Muscle layer of colon (tissue), 2 donors: ENCODE results near the gene GEMIN5.
A peak's percentile ranks its signal among the peaks of the same experiment; 100 is the strongest.

Experiments used
- H3K27ac ChIP-seq: one replicate; pipeline ENCODE4 v1.7.0; 2013; ENCODE audit warnings: low read depth, mild to moderate bottlenecking, low read length, moderate library complexity
- H3K27me3 ChIP-seq, 2 donors: one replicate each; pipeline ENCODE4 v1.7.0; 2013; ENCODE audit warnings: low read length in 2 of 2, mild to moderate bottlenecking in 2 of 2; ENCODE audit not compliant: insufficient read depth in 2 of 2, control insufficient read depth in 1 of 2
- H3K36me3 ChIP-seq: one replicate; pipeline ENCODE4 v1.7.0; 2013; ENCODE audit warnings: mild to moderate bottlenecking, low read length; ENCODE audit not compliant: insufficient read depth
- H3K4me1 ChIP-seq: one replicate; pipeline ENCODE4 v1.7.0; 2013; ENCODE audit warnings: mild to moderate bottlenecking, low read length; ENCODE audit not compliant: insufficient read depth
- H3K4me3 ChIP-seq, 2 donors: one replicate each; pipeline ENCODE4 v1.7.0; 2013; ENCODE audit warnings: low read length in 2 of 2, low read depth in 1 of 2, mild to moderate bottlenecking in 1 of 2, moderate library complexity in 1 of 2
- H3K9ac ChIP-seq: one replicate; pipeline ENCODE4 v1.7.0; 2013; ENCODE audit warnings: low read length
- H3K9me3 ChIP-seq: one replicate; pipeline ENCODE4 v1.7.0; 2013; ENCODE audit warnings: mild to moderate bottlenecking, low read length
- donor health status: abdominal sarcoma.
- donor health status: Adenocarcinoma of cecum.

Gene GEMIN5

DNA sequence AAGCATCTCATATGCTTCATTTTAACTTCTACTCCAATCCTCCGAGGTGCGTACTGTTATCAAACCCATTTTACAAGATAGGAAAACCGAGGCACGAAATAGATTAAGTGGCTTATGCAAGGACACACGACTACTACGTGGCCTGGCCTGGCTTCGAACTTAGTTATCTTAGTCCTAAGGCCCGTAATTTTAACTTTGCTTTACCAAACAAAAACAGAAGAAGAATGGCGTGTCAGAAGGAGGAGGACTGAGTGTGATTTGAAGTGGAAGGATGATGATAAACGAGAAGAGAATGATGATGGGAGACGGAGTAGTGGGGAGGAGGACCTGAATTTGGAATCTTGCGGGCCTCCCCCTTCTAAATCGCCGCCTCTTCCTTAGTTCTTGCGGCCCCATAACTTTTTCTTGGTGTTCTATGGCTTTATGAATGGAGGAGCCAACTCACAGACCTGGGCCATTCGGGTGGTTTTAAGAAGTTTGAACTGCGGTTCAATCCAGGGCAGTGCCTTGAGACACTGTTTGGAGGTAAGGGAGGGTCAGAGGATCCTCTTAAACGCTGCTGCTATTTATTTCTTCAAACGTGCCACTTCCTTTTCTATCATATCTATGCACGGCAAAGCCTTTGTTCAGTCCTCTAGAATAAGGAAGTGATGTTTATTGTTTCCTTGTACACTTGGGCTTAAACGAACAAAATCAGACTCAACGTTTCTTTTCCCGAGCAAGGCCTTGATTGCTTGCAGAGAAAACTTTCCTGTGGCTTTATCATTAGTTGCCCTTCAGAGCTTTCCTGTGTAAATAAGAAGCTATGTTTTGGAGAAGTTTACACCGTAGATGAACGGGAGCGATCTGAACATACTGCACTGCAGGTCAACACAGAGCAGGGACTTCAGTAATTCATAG, 78.8 kb downstream of the GEMIN5 start:
- H3K4me1 ChIP-seq: peaks cover 26% of the 10 kb centered on the region
- H3K9me3 ChIP-seq: no peaks in the 10 kb centered on the region
- H3K27me3 ChIP-seq: no peaks in the 10 kb centered on the region

DNA sequence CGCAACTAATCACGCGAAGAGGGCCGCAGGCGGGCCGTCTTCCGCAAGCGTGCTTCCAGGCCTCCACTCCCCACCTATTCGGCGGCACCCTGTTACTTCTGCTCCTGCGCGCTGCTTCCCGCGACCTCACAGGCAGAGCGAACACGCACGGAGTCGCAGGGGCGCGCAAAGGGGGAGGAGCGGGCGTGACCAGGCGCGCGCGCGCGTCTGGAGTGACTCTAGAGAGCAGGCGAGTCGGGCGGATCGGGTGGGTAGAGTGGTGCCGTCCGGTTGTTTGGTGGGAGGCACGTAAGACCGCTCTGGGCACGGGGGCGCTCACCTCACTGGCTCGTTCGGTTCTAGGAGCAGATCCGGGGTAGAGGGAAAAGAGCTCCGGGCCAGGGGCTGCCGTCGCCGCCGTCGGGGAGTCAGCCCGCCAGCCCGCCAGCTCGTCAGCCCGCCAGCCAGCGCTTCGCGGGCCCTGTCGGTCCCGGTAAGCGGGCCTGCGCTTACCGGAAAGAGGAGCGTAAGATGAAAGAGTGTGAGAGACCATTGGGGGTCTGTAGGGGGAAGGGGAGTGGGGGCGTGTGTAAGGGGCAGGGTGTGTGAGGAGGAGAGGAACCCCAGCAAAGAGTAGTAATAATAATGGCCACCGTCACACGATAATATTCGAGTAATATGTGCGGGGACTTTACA, 79.6 kb downstream of the GEMIN5 start, which contains the start of gene CNOT8:
Gene CNOT8 (plus strand): TSS at position 331 of the 675 bp plus-strand sequence. CDS start 4,652 bp downstream, outside the sequence.
- Histone ChIP-seq H3K9ac (peak within 1 kb of the TSS; percentile 96), H3K27ac (peak within 1 kb of the TSS; percentile 100), H3K27me3 (no peaks in the 10 kb centered on the region), H3K36me3 (no peaks in the 10 kb centered on the region), H3K4me3 (peak within 1 kb of the TSS; percentile 74 to 91), H3K4me1 (peaks cover 26% of the 10 kb centered on the region), H3K9me3 (no peaks in the 10 kb centered on the region)

More for the DNA sequence above, 78.8 kb downstream of the GEMIN5 start:
- H3K9ac ChIP-seq: peak overlapping the region; percentile 96
- H3K36me3 ChIP-seq: no peaks in the 10 kb centered on the region
- H3K4me3 ChIP-seq: peak overlapping the region; percentile 74 to 91
- H3K27ac ChIP-seq: peak overlapping the region; percentile 100

DNA sequence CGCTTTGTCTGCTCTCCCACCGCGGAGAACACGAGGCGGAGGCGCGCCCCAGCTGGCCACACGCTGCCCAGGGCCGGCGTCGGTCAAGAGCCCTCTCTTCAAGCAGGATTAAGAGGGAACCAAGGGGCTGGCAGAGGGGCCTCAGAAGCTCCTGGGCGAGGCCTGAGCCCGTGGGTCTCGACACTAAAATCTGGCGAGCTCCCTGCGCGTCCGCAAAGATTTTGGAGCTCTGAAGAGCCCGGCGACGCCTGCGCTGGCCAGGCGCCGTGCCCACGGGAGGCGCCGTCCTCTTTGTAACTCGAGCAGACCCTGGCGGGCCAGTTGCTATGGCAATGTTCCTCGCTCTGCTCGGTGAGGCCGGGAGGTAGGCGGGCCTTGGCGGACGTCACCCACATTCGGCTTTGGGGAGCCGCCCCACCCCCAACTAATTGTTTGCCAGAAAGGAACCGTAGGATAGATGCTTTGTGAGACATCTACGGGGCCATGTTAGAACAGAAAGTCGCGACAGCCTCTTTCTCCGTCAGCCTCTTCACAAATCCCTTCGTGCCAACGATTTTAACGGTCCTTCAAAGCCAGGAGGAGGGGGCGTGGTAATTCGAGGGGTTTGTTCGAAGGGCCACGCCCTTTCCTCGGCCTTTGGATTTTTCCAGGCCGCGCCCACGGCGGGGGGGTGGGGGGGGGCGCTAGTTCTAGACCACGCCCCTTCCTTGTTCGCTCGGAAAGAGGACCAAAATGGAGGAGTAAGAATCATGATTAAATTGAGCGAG, 80.3 kb downstream of the GEMIN5 start:
- peak overlapping the region; percentile 74 to 91 for H3K4me3 ChIP-seq
- peaks cover 26% of the 10 kb centered on the region for H3K4me1 ChIP-seq

DNA sequence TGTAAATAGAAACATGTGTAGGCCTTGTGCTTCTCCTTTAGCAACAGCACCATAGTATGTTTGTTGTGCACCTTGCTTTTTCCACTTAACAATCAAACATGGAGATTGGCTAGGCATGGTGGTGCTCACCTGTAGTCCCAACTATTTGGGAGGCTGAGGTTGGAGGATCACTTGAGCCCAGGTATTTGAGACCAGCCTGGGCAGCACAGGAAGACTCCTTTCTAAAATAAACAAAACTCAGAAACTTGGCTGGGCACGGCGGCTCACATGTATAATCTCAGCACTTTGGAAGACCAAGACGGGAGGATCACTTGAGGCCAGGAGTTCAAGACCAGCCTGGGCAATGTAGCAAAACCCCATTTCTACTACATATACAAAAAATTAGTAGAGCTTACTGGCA, 86.7 kb downstream of the GEMIN5 start:
- Histone ChIP-seq H3K27ac (peak overlapping the region; percentile 55), H3K9ac (no peak overlapping the region)

More for the DNA sequence above, 80.3 kb downstream of the GEMIN5 start:
- H3K9ac ChIP-seq: peak overlapping the region; percentile 96
- H3K9me3 ChIP-seq: no peaks in the 10 kb centered on the region
- peak overlapping the region; percentile 100 for H3K27ac ChIP-seq
- H3K27me3 ChIP-seq: no peaks in the 10 kb centered on the region
- H3K36me3 ChIP-seq: no peaks in the 10 kb centered on the region

DNA sequence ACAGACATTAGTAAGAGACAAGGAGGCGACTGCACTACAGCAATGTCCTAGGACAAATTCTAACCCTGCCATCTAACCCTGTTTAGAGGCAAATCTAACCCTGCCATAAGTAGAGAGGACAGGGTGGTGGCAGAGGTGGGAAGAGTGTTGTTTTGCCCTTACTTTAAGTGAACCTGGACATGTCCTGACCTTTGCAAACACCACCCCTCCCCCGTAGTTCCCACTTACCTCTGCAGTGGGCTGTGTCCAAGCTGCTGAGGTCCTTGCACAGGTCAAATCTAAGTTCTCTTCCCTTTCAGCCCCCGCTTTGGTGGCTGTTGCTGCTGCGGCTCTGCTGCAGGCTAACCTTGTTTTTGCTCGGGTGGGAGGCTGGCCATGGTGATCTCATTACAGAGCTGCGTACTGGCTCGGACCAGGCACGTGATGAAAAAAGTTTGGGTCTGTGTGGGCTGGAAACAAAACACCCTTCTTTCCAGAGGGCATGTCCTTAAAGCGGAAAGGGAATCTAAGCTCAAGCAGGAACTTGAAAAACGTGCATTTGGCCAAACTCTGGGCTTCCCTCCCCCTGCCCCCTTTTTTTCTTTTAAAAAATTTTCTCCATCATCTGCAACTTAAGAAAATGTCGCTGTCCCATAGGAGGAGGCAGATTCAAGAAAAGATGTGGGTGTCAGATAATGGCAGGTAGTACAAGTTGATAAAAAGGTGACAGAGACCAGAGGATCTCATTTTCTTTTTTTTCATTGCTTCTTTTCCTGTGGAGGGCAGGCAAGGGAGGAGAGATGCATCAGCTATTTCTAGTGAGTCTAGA, 87.6 kb downstream of the GEMIN5 start, which contains the start of gene FAXDC2:
Gene FAXDC2 (minus strand): TSS at position 349 of the 808 bp plus-strand sequence. CDS start 12,425 bp downstream, outside the sequence.
- Histone ChIP-seq H3K27me3 (no peaks in the 10 kb centered on the region), H3K27ac (peak within 1 kb of the TSS; percentile 79), H3K36me3 (no peaks in the 10 kb centered on the region), H3K9me3 (no peaks in the 10 kb centered on the region), H3K9ac (peak within 1 kb of the TSS; percentile 83), H3K4me1 (peaks cover 27% of the 10 kb centered on the region), H3K4me3 (peak within 1 kb of the TSS; percentile 49 to 74)

More for the DNA sequence above, 86.7 kb downstream of the GEMIN5 start:
- H3K4me1 ChIP-seq: peaks cover 21% of the 10 kb centered on the region
- H3K36me3 ChIP-seq: no peaks in the 10 kb centered on the region
- H3K27me3 ChIP-seq: no peaks in the 10 kb centered on the region
- no peaks in the 10 kb centered on the region for H3K9me3 ChIP-seq
- no peak overlapping the region for H3K4me3 ChIP-seq

DNA sequence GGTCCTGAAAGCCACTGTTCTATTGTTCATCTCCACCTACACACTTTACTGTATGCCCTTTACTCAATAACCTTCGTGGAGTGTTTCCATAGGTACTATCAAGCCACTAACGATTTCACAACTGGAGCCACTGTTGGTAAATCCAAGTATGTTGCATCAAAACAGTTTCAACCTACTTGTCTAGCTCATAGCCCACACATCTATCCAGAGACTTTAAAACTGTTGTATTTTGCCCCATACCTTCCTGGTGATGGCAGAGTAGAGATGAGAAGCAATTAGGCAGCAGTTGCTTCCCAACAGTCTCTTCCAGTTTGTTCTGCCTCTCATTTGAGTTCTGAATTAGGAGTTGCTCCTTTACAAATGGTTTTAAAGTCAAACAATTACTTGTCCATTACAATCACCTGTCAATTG, 88.2 kb downstream of the GEMIN5 start:
- H3K4me3 ChIP-seq: peak overlapping the region; percentile 49 to 74
- H3K9ac ChIP-seq: peak overlapping the region; percentile 83
- H3K9me3 ChIP-seq: no peaks in the 10 kb centered on the region
- H3K27ac ChIP-seq: peak overlapping the region; percentile 79
- no peaks in the 10 kb centered on the region for H3K36me3 ChIP-seq
- no peaks in the 10 kb centered on the region for H3K27me3 ChIP-seq
- peaks cover 34% of the 10 kb centered on the region for H3K4me1 ChIP-seq

DNA sequence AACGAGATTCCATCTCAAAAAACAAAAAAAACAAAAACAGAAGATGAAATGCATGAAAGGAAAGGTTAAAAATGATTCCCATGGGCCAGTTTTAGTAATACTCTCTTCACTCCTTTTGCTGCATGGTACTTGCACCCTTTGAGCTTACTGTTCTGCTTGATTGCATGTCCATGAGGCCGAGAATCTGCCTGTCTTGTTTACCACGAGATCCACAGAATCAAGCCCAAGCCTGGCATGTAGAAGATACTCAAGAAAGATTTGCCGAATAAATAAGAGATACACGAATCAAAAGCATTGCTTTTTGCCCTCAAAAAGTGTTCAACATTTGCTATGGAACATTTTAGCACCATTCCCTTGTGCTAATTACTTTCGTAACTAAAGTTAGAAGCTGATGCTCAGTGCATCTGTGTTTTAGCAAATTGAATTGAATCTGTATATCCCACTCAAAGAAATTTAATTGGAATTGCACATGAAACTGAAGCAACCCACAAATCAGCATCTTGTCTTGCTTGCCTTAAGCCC, 88.7 kb downstream of the GEMIN5 start:
- H3K9me3 ChIP-seq: no peaks in the 10 kb centered on the region
- H3K9ac ChIP-seq: peak overlapping the region; percentile 83
- no peaks in the 10 kb centered on the region for H3K27me3 ChIP-seq
- H3K27ac ChIP-seq: peak overlapping the region; percentile 79
- H3K4me3 ChIP-seq: peak overlapping the region; percentile 49 to 74
- peaks cover 37% of the 10 kb centered on the region for H3K4me1 ChIP-seq
- no peaks in the 10 kb centered on the region for H3K36me3 ChIP-seq

DNA sequence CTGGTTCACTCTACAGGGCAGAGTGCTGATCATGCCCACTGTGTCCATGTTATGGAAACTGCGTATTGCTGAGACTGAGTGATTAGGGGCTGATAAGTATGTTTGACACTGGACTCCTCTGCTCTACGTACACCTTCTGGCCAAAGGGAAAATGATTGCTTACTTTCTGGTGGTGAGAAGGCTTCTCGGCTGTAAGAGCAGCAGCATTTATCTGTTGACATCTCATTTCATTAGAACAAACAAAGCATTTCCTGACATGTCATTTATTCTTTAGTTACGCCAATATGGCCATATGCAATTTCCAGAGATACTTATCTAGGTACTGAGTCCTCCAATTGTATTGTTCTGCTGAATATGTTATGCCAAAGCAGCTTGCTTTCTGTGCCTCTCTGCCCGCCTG, 93.2 kb downstream of the GEMIN5 start:
- H3K27ac ChIP-seq: no peak overlapping the region
- no peak overlapping the region for H3K9ac ChIP-seq
- peaks cover 37% of the 10 kb centered on the region for H3K4me1 ChIP-seq
- H3K27me3 ChIP-seq: no peaks in the 10 kb centered on the region
- peaks cover 4% of the 10 kb centered on the region for H3K36me3 ChIP-seq
- H3K4me3 ChIP-seq: no peak overlapping the region
- H3K9me3 ChIP-seq: no peaks in the 10 kb centered on the region

DNA sequence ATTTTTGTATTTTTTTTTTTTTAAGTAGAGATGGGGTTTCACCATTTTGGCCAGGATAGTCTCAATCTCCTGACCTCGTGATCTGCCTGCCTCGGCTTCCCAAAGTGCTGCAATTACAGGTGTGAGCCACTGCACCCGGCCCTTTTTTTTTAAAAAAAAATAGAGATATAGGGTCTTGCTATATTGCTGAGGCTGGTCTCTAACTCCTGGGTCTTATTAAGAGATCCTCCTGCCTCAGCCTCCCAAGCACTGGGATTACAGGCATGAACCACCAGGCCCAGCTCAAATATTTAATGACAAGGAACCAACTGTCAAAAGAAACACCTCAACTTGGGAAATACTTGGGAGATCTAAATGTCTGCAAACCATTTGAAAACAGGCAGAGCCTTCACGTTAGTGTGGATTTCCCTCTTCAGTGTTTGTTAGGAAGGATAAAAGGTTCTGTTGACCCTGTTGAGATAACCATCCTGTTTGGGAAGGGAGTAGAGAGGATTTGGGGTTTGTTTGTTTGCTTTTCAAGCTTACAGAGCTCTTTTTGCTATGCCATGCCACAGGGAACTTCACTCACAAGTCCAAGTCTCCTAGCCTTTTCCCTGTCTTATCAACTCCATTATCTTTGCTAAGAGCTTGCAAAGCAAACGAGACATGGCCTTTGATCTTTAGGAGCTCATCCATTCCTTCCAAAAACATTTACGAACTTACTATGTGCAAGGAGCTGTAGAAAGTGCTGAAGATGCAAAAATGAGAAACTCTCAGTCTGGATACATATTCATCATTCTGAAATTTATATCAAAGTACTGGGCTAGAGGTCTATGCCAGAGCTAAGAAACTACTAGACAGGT, 95.1 kb downstream of the GEMIN5 start:
- peaks cover 30% of the 10 kb centered on the region for H3K4me1 ChIP-seq
- no peaks in the 10 kb centered on the region for H3K27me3 ChIP-seq
- H3K36me3 ChIP-seq: peaks cover 6% of the 10 kb centered on the region
- no peaks in the 10 kb centered on the region for H3K9me3 ChIP-seq
- H3K4me3 ChIP-seq: no peak overlapping the region
- no peak overlapping the region for H3K27ac ChIP-seq
- no peak overlapping the region for H3K9ac ChIP-seq
